HEK293T (cell line): ENCODE data around the gene APC2.

ENCODE experiments used
- CTCF ChIA-PET: fragments of 350-600 bp; formaldehyde crosslinking; extraction: SDS; loops from one replicate; lab custom pipeline; 2021; ENCODE audit warnings: antibody characterized with exemption, inconsistent platforms; lab: Yijun Ruan, JAX
- POLR2A ChIA-PET: fragments of 350-600 bp; formaldehyde crosslinking; extraction: SDS; loops from one replicate; lab custom pipeline; 2020; ENCODE audit warnings: antibody characterized with exemption, inconsistent platforms; lab: Yijun Ruan, JAX
- DNase-seq: peaks from one replicate; pipeline ENCODE4 v3.0.0; 2012; ENCODE audit warnings: mixed read lengths; ENCODE audit errors: extremely low spot score
- ARNT ChIP-seq: fragments of 450-650 bp; IDR thresholded peaks from 2 replicates; pipeline ENCODE4 v1.6.1; 2017; ENCODE audit warnings: mild to moderate bottlenecking
- BHLHE40 ChIP-seq: fragments of 450-650 bp; IDR thresholded peaks from 2 replicates; pipeline ENCODE4 v1.6.1; 2016; ENCODE audit warnings: mild to moderate bottlenecking, moderate library complexity, borderline replicate concordance
- CTBP1 ChIP-seq: fragments of 450-650 bp; IDR thresholded peaks from 2 replicates; pipeline ENCODE4 v1.6.1; 2016; ENCODE audit warnings: borderline replicate concordance
- ELF4 ChIP-seq: fragments of 450-650 bp; IDR thresholded peaks from 2 replicates; pipeline ENCODE4 v1.6.1; 2017; ENCODE audit warnings: antibody characterized with exemption
- FOXA1 ChIP-seq: fragments of 450-650 bp; IDR thresholded peaks from 2 replicates; pipeline ENCODE4 v1.6.1; 2016; ENCODE audit warnings: mild to moderate bottlenecking
- FOXK2 ChIP-seq: fragments of 450-650 bp; IDR thresholded peaks from 2 replicates; pipeline ENCODE4 v1.6.1; 2016; ENCODE audit warnings: mild to moderate bottlenecking
- FOXM1 ChIP-seq: fragments of 450-650 bp; IDR thresholded peaks from 2 replicates; pipeline ENCODE4 v1.6.1; 2017; ENCODE audit warnings: mild to moderate bottlenecking, borderline replicate concordance
- HDGF ChIP-seq: fragments of 450-650 bp; IDR thresholded peaks from 2 replicates; pipeline ENCODE4 v1.6.1; 2017; ENCODE audit warnings: antibody characterized with exemption, borderline replicate concordance
- L3MBTL2 ChIP-seq: fragments of 450-650 bp; conservative IDR thresholded peaks from 2 replicates; pipeline ENCODE4 v1.6.1; 2016; ENCODE audit warnings: mild to moderate bottlenecking
- LEF1 ChIP-seq: fragments of 450-650 bp; IDR thresholded peaks from 2 replicates; pipeline ENCODE4 v1.6.1; 2017; ENCODE audit warnings: mild to moderate bottlenecking, borderline replicate concordance
- NFRKB ChIP-seq: fragments of 450-650 bp; IDR thresholded peaks from 2 replicates; pipeline ENCODE4 v1.6.1; 2016; ENCODE audit warnings: mild to moderate bottlenecking, moderate library complexity
- SP1 ChIP-seq: fragments of 450-650 bp; IDR thresholded peaks from 2 replicates; pipeline ENCODE4 v1.6.1; 2017
- SUZ12 ChIP-seq: fragments of 450-650 bp; IDR thresholded peaks from 2 replicates; pipeline ENCODE4 v1.6.1; 2016; ENCODE audit warnings: mild to moderate bottlenecking
- TARDBP ChIP-seq: fragments of 450-650 bp; IDR thresholded peaks from 2 replicates; pipeline ENCODE4 v1.6.1; 2016
- ZNF384 ChIP-seq: fragments of 450-650 bp; IDR thresholded peaks from 2 replicates; pipeline ENCODE4 v1.6.1; 2016
- TF ChIP-seq, protein P1 (sequence below): fragments of 450-650 bp; IDR thresholded peaks from 2 replicates; pipeline ENCODE4 v1.6.1; 2016

Gene APC2

GRCh38 chr19:1412995-1413800, 36.7 kb upstream of the APC2 start:
- TF ChIP-seq SP1 (no peak), CTBP1 (no peak), LEF1 (no peak), HDGF (no peak), TARDBP (no peak), L3MBTL2 (no peak), ELF4 (no peak), ARNT (no peak), NFRKB (no peak), BHLHE40 (no peak), FOXK2 (no peak), FOXM1 (no peak), FOXA1 (no peak), SUZ12 (no peak), ZNF384 (no peak)
- TF ChIP-seq, protein P1, sequence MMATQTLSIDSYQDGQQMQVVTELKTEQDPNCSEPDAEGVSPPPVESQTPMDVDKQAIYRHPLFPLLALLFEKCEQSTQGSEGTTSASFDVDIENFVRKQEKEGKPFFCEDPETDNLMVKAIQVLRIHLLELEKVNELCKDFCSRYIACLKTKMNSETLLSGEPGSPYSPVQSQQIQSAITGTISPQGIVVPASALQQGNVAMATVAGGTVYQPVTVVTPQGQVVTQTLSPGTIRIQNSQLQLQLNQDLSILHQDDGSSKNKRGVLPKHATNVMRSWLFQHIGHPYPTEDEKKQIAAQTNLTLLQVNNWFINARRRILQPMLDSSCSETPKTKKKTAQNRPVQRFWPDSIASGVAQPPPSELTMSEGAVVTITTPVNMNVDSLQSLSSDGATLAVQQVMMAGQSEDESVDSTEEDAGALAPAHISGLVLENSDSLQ: no peak
- POLR2A ChIA-PET: interaction anchor here (1.0 to 2.7 kb wide), 2 partner anchors 10 to 144 kb away, joined by 5 to 10 read pairs; partner anchors contain the start of gene CIRBP
- CTCF ChIA-PET: no interaction called here
- no peak for DNase-seq

DNA sequence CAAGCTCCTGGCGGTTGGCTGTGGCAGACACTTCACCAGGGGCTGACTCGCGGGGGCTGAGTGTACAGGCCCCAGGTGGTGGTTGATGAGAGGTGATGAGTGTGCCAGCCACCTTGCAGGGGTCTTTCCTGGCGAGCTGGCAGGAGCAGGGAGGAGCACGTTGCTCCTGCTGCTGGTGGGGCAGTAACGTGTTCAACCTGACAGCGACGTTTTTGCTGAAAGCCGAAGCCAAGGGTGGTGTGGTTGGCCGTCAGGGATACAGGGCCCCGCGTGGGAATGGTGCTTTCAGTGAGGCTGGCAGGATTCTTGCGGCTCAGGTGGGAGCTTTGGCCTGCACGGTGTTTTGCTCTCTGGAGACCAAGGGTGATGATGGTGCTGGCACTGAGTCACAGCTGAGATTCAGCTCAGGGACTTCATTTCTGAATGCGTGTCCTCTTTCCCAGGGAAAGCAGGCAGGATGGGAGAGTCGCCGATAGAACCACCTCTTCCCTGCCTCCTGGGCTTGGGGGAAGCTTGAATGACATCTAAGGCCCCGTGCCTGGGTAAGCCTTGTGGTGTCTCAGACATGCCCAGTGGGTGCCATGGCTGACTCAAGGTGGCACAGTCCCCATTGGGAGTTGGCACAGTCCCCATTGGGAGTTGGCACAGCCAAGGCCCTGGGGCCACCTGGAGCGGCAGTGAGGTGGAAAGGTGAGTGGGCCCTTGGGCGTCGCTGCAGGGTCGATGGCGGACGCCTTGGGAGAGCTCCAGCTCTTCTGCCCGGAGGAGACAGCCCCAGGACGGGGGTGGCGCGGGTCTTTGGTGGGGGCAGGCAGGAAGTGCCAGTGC, 33.7 kb upstream of the APC2 start:
- no peak for TF ChIP-seq ZNF384
- no peak for TF ChIP-seq CTBP1
- TF ChIP-seq LEF1: no peak
- no peak for TF ChIP-seq BHLHE40
- no peak for TF ChIP-seq TARDBP
- TF ChIP-seq FOXK2: no peak
- TF ChIP-seq, protein P1: no peak
- TF ChIP-seq FOXA1: no peak
- TF ChIP-seq NFRKB: no peak
- TF ChIP-seq FOXM1: no peak
- TF ChIP-seq ELF4: no peak
- TF ChIP-seq SUZ12: no peak
- no peak for DNase-seq
- POLR2A ChIA-PET: interaction anchor here (1.0 kb wide), 1 partner anchor 147 kb away, joined by 3 read pairs; no protein-coding TSS in a partner anchor
- CTCF ChIA-PET: interaction anchor here (0.5 to 0.6 kb wide), 2 partner anchors 173 to 222 kb away, joined by 3 read pairs; no protein-coding TSS in a partner anchor

DNA sequence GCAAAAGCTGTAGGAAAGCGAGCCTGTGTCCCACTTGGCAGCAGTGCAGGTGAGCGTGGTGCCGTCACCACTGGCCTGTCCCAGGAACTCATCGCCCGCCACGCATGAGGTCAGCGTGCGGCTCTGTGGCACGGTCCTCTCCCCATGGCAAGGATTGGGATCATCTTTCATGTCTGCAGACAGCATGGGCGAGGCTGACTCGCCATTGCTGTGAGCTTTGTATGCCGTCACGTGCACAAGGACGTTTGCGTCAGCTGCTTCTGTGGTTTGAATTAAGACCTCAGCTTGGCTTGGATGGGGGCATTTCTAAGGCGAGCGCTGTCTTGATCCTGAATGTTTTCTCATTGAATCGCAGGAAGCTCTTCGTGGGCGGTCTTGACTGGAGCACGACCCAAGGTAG, 32.8 kb upstream of the APC2 start:
- DNase-seq: no peak
- CTCF ChIA-PET: no interaction called here
- TF ChIP-seq SP1 (no peak), FOXA1 (no peak), FOXM1 (no peak), SUZ12 (no peak), ZNF384 (no peak)
- POLR2A ChIA-PET: interaction anchor here (1.0 kb wide), 1 partner anchor 148 kb away, joined by 3 read pairs; no protein-coding TSS in a partner anchor

- TF ChIP-seq FOXA1 (no peak), L3MBTL2 (no peak), ELF4 (no peak), ARNT (no peak), NFRKB (no peak), ZNF384 (no peak), TARDBP (no peak), HDGF (no peak), CTBP1 (no peak), LEF1 (no peak), FOXK2 (no peak), BHLHE40 (no peak), SP1 (no peak), SUZ12 (no peak)
- TF ChIP-seq, protein P1: no peak
- ChIA-PET POLR2A (no interaction called here), CTCF (no interaction called here)
- no peak for DNase-seq
Measured at GRCh38 chr19:1417681-1418495, 32.0 kb upstream of the APC2 start.

DNA sequence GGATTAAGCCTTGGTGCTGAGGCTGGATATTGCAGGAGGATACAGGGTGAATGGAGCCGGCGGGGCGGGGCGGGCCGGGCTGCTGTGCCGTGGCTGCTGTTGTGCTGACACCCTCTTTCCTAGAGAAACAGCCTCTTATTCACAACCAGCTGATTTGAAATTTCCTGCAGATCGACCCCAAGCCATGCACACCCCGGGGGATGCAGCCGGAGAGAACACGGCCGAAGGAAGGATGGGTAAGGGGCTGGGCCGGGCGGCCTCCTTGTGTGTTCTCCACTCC, 31.5 kb upstream of the APC2 start:
- DNase-seq: no peak
- CTCF ChIA-PET: no interaction called here
- TF ChIP-seq FOXM1 (no peak), ELF4 (no peak), FOXK2 (no peak), CTBP1 (no peak)
- POLR2A ChIA-PET: no interaction called here
